HepG2 (cell line): ENCODE results near the gene SKP2. TPM values are rescaled to one million over a fixed set of nuclear protein-coding genes. Genes with fewer than 3 reads are reported as not detected.
"Not testable (repeated sequence)": the region's sequence is repeated elsewhere in the genome, so short reads cannot be mapped to it uniquely, and the experiment has no call there.

Experiments used
- ATAC-seq: fragments of 200-7000 bp; cut with Tn5 transposase; 3 replicates; pipeline ENCODE4 v1.9.1; 2020; ENCODE audit warnings: mild to moderate bottlenecking, moderate library complexity
- BruUV-seq: library from RNA; stranded (reverse); fragments of 400-500 nt; replicated peaks from 2 replicates; lab custom pipeline; 2021; lab: Mats Ljungman, UMichigan
- CTCF ChIA-PET: fragments of 300-600 bp; formaldehyde crosslinking; extraction: SDS; loops from one replicate; lab custom pipeline; 2021; ENCODE audit warnings: low total read pairs, inconsistent platforms, low intra/inter-chr PET ratio; lab: Yijun Ruan, JAX
- POLR2A ChIA-PET: fragments of 350-600 bp; sonication (Branson Sonifier 250); formaldehyde crosslinking; loops from one replicate; lab custom pipeline; 2020; ENCODE audit warnings: antibody characterized with exemption, inconsistent platforms; lab: Yijun Ruan, JAX
- DNase-seq: peaks from one replicate; pipeline ENCODE4 v3.0.0-alpha.2; 2015; ENCODE audit warnings: low spot score
- FAIRE-seq: peaks from 3 replicates; lab custom pipeline; 2011; peaks lifted over from hg19 to GRCh38; lab: Jason Lieb, UNC
- H2AFZ ChIP-seq: one replicate; pipeline ENCODE4 v1.6.1; 2011; ENCODE audit warnings: low read length, inconsistent platforms
- H3K27ac ChIP-seq: fragments of 300-600 bp; 3 replicates; pipeline ENCODE4 v1.8.0; 2011; ENCODE audit warnings: mixed run types, mild to moderate bottlenecking, mixed read lengths, low read length, inconsistent platforms; ENCODE audit not compliant: insufficient read depth; ENCODE audit errors: extremely low read length
- H3K27me3 ChIP-seq, 2 experiments: fragments of 200-600 bp in 1 of 2; 2 replicates in 1 of 2; 3 replicates in 1 of 2; pipeline versions ENCODE4 v1.6.0 to v1.8.0; 2011; ENCODE audit warnings: low read length in 2 of 2, mild to moderate bottlenecking in 2 of 2, moderate library complexity in 2 of 2, inconsistent platforms in 1 of 2; ENCODE audit not compliant: insufficient read depth in 2 of 2, control insufficient read depth in 1 of 2
- H3K36me3 ChIP-seq, 2 experiments: fragments of 200-600 bp in 1 of 2; replicated peaks in 1 of 2; 2 replicates in 1 of 2; 3 replicates in 1 of 2; pipeline versions ENCODE4 v1.5.1 to v1.8.0; 2011; ENCODE audit warnings: low read length in 2 of 2, inconsistent platforms in 1 of 2; ENCODE audit not compliant: insufficient read depth in 2 of 2, control insufficient read depth in 1 of 2
- H3K4me1 ChIP-seq: 2 replicates; pipeline ENCODE4 v1.5.1; 2012; ENCODE audit warnings: low read length, inconsistent platforms; ENCODE audit not compliant: insufficient read depth
- H3K4me2 ChIP-seq: 2 replicates; pipeline ENCODE4 v1.6.0; 2011; ENCODE audit warnings: low read depth, low read length, inconsistent platforms
- H3K4me3 ChIP-seq, 3 experiments: fragments of 200-600 bp in 1 of 3; sonication (generic), shearing (Covaris generic) in 1 of 3; replicated peaks in 1 of 3; 2 replicates each; pipeline ENCODE4 v1.5.1; 2011 to 2016; ENCODE audit warnings: low read length in 3 of 3, inconsistent platforms in 2 of 3, low read depth in 2 of 3, mild to moderate bottlenecking in 2 of 3, control low read depth in 1 of 3, mixed read lengths in 1 of 3; ENCODE audit not compliant: insufficient read depth in 1 of 3
- H3K79me2 ChIP-seq: one replicate; pipeline ENCODE4 v1.6.1; 2011; ENCODE audit warnings: low read length, inconsistent platforms; ENCODE audit not compliant: insufficient read depth
- H3K9ac ChIP-seq: 2 replicates; pipeline ENCODE4 v1.6.0; 2011; ENCODE audit warnings: mild to moderate bottlenecking, low read depth, low read length, inconsistent platforms; ENCODE audit not compliant: insufficient read depth
- H3K9me3 ChIP-seq: 2 replicates; pipeline ENCODE4 v1.5.1; 2012; ENCODE audit warnings: mild to moderate bottlenecking, low read length
- H4K20me1 ChIP-seq: 2 replicates; pipeline ENCODE4 v1.6.0; 2011; ENCODE audit warnings: inconsistent platforms, mild to moderate bottlenecking, low read length, moderate library complexity; ENCODE audit not compliant: insufficient read depth
- MED8 ChIP-seq: sonication (generic); formaldehyde crosslinking; IDR thresholded peaks from 2 replicates; pipeline ENCODE4 v1.8.1; 2023; ENCODE audit warnings: mild to moderate bottlenecking, missing genetic modification reagents; ENCODE audit not compliant: insufficient replicate concordance
- POLR2G ChIP-seq: fragments of 200-400 bp; formaldehyde crosslinking; IDR thresholded peaks from 2 replicates; pipeline ENCODE4 v1.6.1; 2018; ENCODE audit warnings: mild to moderate bottlenecking, low read depth, low read length, moderate library complexity
- ZNF160 ChIP-seq: sonication (generic); formaldehyde crosslinking; IDR thresholded peaks from 2 replicates; pipeline ENCODE4 v1.8.0; 2022; ENCODE audit warnings: mild to moderate bottlenecking, inconsistent platforms, missing genetic modification reagents
- ZNF263 ChIP-seq: sonication (generic); formaldehyde crosslinking; IDR thresholded peaks from 2 replicates; pipeline ENCODE4 v1.4.0; 2020; ENCODE audit warnings: missing genetic modification reagents
- ZNF274 ChIP-seq: sonication (generic); formaldehyde crosslinking; IDR thresholded peaks from 2 replicates; pipeline ENCODE4 v1.5.1; 2020; ENCODE audit warnings: mild to moderate bottlenecking, missing genetic modification reagents
- ZNF44 ChIP-seq: sonication (generic); formaldehyde crosslinking; IDR thresholded peaks from 2 replicates; pipeline ENCODE4 v1.5.1; 2020; ENCODE audit warnings: mild to moderate bottlenecking, missing genetic modification reagents
- WGBS: methylation state at CpG from one replicate; pipeline ENCODE4 v1.1.6; 2017; ENCODE audit warnings: low lambda C conversion rate; 5-methylcytosine and 5-hydroxymethylcytosine counted together
- in situ Hi-C: cut with HindIII; loops from 2 replicates; pipeline ENCODE4 v1.10.0; 2017; ENCODE audit warnings: low pct_unique_long_range_greater_than_20kb; ENCODE audit not compliant: extremely low pct_ligation_motif_present
- intact Hi-C: fragments of 100-400 bp; cut with micrococcal nuclease; formaldehyde crosslinking; loops from one replicate; pipeline ENCODE4 v1.10.0; 2022; ENCODE audit not compliant: unreplicated experiment
- polyA plus RNA-seq, 8 experiments: library from polyadenylated mRNA; depleted of rRNA in 3 of 8; stranded (reverse) in 7 of 8; unstranded in 1 of 8; fragments of >200 nt; fragmentation: Illumina TruSeq in 4 of 8; extraction: Trizol in 4 of 8; gene quantifications; 2 replicates each; pipeline versions ENCODE4 v1.2.1 to v1.2.3, GENCODE V29; 2011 to 2016; ENCODE audit warnings: low read depth in 4 of 8, missing spikeins in 1 of 8, mixed read lengths in 1 of 8; ENCODE audit not compliant: insufficient read depth in 1 of 8
- total RNA-seq, 5 experiments: library from RNA; depleted of rRNA; stranded (reverse); fragments of >200 nt; fragmentation: Illumina TruSeq; extraction: Trizol; gene quantifications; 2 replicates each; pipeline ENCODE4 v1.2.3, GENCODE V29; 2016; ENCODE audit warnings: low read depth in 1 of 5
- TF ChIP-seq, protein P1 (sequence below): sonication (generic); formaldehyde crosslinking; IDR thresholded peaks from 2 replicates; pipeline ENCODE4 v1.4.0; 2020; ENCODE audit warnings: missing genetic modification reagents, mild to moderate bottlenecking, borderline replicate concordance

The SKP2 gene
- total and polyA plus RNA-seq, 2 of the 13 experiments (the other 11 are each of a cell fraction or from before 2014, with no cell fraction given): 29.6 to 84.1 TPM

DNA sequence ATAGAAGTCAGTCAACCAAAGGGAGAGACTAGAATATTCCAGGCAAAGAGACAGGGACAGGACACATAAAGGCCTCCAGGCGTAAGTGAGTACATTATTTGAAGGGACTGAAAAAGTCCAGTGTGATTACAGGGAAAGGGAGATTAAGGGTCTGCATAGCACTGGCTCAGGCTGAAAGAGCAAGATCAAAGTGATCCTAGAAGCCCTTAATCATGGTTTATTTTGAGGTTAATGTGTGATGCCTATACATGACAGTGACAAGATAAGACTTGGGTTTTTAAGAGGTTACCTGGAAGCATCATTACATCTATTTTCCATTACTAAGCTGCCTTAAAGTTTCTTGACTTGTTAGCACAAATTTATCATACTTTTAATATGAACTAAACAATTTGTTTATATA, 26.0 kb upstream of the SKP2 start (continued):
- no peak for TF ChIP-seq MED8 (CRISPR knock-in tag)
- TF ChIP-seq, protein P1, sequence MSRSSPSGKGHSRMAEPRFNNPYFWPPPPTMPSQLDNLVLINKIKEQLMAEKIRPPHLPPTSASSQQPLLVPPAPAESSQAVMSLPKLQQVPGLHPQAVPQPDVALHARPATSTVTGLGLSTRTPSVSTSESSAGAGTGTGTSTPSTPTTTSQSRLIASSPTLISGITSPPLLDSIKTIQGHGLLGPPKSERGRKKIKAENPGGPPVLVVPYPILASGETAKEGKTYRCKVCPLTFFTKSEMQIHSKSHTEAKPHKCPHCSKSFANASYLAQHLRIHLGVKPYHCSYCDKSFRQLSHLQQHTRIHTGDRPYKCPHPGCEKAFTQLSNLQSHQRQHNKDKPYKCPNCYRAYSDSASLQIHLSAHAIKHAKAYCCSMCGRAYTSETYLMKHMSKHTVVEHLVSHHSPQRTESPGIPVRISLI (CRISPR knock-in tag): no peak
- no peak for TF ChIP-seq ZNF263 (CRISPR knock-in tag)
- TF ChIP-seq ZNF44 (CRISPR knock-in tag): no peak
- TF ChIP-seq ZNF274: no peak

DNA sequence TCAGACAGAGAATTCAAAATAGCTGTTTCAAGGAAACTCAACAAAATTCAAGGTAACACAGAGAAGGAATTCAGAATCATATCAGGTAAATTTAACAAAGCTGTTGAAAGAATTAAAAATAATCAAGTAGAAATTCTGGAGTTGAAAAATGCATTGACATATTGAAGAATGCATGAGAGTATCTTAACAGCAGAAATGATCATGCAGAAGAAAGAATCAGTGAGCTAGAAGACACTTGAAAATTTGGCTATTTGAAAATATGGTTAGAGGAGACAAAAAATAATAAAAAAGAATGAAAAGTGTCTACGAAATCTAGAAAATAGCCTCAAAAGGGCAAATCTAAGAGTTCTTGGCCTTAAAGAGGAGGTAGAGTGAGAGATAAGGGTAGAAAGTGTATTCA, 23.1 kb upstream of the SKP2 start:
- BruUV-seq: no TSS peak
- TF ChIP-seq POLR2G (no peak), ZNF160 (CRISPR knock-in tag) (peak; percentile 68; the same call in 1 of the 2 replicates)
- Histone ChIP-seq H3K79me2 (no peaks in the 10 kb centered on the region), H3K9me3 (no peaks in the 10 kb centered on the region; the same call in 1 of the 2 replicates), H3K4me2 (no peak overlapping the region), H3K4me3 (no peak overlapping the region), H3K4me1 (no peaks in the 10 kb centered on the region), H3K27ac (no peak overlapping the region), H2AFZ (no peak overlapping the region), H4K20me1 (no peaks in the 10 kb centered on the region), H3K27me3 (no peaks in the 10 kb centered on the region), H3K9ac (no peak overlapping the region), H3K36me3 (no peaks in the 10 kb centered on the region)
- DNase-seq (no peak), FAIRE-seq (no peak), ATAC-seq (no peak)
- intact Hi-C loops (no loop called here), in situ Hi-C loops (no loop called here)
- ChIA-PET CTCF (no interaction called here), POLR2A (no interaction called here)
- 100% methylated on average over 1 of the region's 1 CpG for WGBS

DNA sequence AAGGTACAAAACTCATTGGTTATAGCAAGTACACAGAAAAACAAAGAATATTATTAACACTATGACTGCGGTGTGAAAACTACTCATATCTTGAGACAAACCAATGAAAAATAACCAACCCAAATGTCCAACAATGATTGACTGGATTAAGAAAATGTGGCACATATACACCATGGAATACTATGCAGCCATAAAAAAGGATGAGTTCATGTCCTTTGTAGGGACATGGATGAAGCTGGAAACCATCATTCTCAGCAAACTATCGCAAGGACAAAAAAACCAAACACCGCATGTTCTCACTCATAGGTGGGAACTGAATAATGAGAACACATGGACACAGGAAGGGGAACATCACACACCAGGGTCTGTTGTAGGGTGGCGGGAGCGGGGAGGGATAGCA, 22.2 kb upstream of the SKP2 start:
- WGBS: 92% methylated on average over 5 of the region's 5 CpGs

DNA sequence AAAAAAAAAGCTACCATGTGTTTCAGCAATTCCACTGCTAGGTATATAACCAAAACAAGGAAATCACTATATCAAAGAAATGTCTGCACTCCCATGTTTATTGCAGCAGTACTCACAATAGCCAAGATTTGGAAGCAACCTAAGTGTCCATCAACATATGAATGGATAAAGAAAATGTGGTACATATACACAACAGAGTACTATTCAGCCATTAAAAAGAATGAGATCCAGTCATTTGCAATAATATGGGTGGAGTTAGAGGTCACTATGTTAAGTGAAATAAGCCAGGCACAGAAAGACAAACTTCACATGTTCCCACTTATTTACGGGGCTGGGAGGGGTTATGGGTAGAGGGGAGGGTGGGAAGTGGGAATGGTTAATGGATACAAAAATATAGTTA, 18.9 kb upstream of the SKP2 start:
- H3K36me3 ChIP-seq, ATAC-seq, intact Hi-C loops, H4K20me1 ChIP-seq, FAIRE-seq, H3K27ac ChIP-seq, H3K4me2 ChIP-seq, H3K9ac ChIP-seq, H3K79me2 ChIP-seq, H3K27me3 ChIP-seq, H3K9me3 ChIP-seq, BruUV-seq, in situ Hi-C loops, H3K4me3 ChIP-seq, H3K4me1 ChIP-seq, CTCF ChIA-PET, H2AFZ ChIP-seq, POLR2A ChIA-PET, DNase-seq: not testable (repeated sequence)
- whole genome bisulfite sequencing: 91% methylated on average over 1 of the region's 1 CpG

More for the DNA sequence above, 22.2 kb upstream of the SKP2 start:
- H3K27me3 ChIP-seq, H3K36me3 ChIP-seq, H3K4me2 ChIP-seq, H3K9me3 ChIP-seq, DNase-seq, intact Hi-C loops, H3K27ac ChIP-seq, H3K4me3 ChIP-seq, H3K4me1 ChIP-seq, H3K9ac ChIP-seq, ATAC-seq, H4K20me1 ChIP-seq, FAIRE-seq, in situ Hi-C loops, H2AFZ ChIP-seq, POLR2A ChIA-PET, BruUV-seq, H3K79me2 ChIP-seq, CTCF ChIA-PET: not testable (repeated sequence)
